Activated CD4-positive, alpha-beta T cell treated with anti-CD3 and anti-CD28 coated beads, Interleukin-2, amount 50 U/mL, for 24 hours (primary cell): Measurements from ENCODE around the gene CEP192.
A peak's percentile ranks its signal among the peaks of the same experiment; 100 is the strongest.

Experiments
- DNase-seq, 2 donors: peaks; one replicate each; pipeline ENCODE4 v3.0.0-alpha.2; 2020; ENCODE audit warnings: low read depth in 1 of 2, low spot score in 1 of 2

The CEP192 gene

DNA sequence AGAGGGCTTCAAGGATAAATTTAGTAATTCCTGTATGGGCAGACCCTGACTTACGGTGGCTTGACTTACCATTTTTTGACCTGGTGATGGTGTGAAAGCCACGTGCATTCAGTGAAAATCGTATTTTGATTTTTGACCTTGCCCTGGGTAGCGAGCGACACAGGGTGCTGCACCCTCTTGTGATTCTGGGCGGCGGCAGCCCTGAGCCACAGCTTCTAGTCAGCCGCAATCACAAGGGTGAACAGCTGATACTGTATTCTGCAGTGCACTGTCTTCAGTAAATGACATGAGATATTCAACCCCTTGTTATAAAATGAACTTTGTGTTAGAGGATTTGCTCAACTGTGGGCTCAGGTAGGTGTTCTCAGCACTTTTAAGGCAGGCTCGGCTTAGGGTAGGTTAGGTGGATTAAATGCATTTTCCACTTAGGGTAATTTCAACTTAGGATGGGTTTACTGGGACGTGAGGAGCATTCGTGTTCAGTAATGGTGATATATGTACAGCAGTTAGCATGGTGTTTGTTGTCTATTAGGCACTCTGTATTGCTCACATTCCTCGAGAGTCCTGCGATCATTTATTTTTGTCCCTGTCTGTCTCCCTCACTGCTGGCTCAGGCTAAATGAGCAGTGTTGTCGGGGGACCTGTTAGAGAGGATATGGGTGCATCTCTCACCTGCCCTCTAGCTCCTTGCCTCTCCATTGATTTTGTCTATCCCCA, 109.9 kb downstream of the CEP192 start:
- no peak for DNase-seq

DNA sequence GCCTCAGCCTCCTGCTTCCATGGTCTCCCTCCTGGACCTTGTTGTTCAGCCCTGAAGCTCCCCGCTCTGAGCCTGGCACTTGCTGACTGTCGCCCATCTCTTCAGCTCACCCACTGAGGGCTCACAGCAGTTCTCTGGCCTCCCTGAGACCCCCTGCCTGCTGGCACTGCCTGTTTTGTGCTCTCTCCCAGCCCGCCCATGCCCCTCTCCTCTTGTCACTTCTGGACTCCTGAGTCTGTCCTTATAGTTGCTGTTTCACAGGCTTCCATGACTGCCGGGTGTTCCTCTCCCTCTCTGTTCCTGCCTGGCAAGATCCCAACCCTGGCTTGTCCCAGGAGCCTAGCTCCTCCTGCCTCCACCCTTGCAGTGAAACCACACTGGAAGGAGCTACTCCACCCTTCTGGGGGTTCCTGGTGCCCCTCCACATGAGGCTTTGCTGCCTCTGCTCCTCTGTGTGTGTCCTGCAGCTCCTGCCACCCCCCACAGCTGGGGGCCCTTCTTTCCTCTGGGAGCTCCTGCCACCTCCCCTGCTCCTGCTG, 110.6 kb downstream of the CEP192 start:
- DNase-seq = no peak

DNA sequence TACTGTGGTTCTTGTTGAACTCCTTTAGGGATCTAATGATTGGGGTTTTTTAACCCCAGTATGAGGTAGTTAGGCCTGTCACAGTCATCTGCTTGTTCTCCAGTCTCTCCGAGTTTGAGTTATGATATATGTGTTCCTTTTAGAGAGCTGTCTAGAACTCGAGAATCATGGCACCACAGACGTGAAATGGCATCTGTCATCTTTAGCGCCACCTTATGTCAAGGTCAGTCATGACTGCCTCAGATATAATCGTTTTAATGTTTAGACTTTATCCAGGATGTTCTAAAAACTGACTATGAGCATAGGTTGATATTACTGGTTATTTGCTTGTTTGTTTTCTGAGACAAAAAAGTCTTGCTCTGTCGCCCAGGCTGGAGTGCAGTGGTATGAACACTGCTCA, 112.2 kb downstream of the CEP192 start:
- no peak for DNase-seq

DNA sequence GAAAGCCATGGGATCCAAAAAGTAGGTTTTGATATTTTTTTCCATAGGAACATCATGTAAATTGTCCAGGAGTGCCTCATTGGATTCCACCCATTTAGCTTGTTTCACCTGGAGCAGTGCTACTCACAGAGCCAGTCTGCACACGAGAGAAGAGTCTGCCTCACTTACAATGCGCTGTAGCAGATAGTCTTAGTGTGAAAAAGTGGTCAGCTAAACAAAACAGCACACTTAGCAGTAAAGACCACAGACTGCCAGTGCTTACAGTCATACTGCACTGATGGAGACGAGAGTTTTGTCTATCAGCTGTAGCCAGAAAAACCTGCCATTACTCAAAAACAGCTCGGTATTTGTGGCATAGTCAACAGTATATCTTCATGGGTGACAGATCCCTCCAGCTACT, 113.9 kb downstream of the CEP192 start:
- no peak for DNase-seq

DNA sequence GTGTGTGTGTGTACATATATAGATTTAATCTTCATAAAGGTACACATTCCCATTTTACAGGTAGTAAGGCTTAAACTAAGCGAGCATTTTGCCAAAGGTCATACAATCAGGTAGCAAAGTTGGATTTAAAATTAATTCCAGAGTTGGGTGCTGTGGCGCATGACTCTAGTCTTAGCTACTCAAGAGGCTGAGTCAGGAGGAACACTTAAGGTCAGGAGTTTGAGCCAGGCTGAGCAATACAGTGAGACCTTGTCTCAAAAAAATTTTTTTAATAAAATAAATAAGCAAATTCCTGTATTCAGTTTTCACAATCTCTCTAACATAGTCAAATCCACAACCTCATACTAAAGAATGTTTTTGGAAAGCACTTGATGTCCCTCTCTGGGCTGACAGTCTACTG, 115.9 kb downstream of the CEP192 start:
- DNase-seq = no peak

DNA sequence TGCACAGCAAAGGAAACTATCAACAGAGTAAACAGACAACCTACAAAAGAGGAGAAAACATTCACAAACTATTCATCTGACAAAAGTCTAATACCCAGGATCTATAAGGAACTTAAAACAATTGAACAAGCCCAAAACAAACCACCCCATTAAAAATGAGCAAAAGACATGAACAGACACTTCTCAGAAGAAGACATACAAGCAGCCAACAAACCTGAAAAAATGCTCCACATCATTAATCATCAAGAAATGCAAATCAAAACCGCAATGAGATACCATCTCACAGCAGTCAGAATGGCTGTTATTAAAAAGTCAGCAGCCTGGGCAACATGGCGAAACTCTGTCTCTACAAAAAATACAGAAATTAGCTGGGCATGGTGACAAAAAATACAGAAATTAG, 117.2 kb downstream of the CEP192 start:
- no peak for DNase-seq

DNA sequence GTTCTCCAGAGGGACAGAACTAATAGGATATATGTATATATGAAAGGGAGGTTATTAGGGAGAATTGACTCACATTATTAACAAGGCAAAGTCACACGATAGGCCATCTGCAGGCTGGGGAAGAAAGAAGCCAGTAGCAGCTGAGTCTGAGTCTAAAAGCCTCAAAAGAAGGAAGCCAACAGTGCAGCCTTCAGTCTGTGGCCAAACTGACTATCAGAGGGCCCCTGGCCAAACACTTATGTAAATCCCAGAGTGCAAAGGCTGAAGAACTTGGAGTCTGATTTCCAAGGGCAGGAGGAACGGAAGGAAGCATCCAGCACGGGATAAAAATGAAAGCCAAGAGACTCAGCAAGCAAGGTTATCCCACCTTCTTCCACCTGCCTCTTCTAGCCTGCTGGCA, 119.4 kb downstream of the CEP192 start:
- no peak for DNase-seq

DNA sequence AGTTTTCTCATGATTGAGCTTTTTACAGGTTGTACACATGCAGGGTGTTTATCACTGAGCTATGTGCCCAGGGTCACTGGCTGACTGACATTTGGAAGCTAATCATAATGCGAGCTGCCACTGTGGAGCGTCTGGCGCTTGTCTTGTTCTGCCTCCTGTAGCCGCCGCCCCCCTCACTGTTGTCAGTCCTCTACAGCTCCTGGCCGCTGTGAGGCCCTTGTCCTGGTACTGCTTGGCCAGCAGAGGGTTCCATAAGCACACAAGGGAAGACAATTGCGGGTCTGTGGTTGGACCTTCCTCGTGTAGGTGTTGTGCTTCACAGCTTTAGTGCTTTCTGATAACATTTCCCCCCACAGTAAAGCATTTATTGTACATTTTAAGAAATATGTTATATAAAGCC, 121.8 kb downstream of the CEP192 start:
- DNase-seq = no peak

DNA sequence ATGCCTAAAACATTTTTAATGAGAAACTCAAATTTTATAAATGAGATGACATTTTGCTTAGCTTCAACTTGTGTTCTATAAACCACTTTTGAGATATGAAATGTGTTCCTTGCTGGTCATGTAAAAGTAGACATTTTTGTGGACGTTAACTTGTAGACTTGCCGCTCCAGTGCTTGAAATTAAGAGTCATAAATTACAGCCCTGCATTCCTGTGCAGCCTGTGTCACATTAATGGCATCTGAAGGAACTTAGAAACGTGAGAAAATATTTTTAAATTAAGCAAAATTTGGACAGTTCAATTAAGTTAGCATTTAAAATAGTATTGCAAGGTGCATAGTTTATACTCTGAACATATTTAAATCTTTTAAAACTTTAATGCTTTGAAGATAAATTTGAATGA, 129.1 kb downstream of the CEP192 start:
- no peak for DNase-seq

DNA sequence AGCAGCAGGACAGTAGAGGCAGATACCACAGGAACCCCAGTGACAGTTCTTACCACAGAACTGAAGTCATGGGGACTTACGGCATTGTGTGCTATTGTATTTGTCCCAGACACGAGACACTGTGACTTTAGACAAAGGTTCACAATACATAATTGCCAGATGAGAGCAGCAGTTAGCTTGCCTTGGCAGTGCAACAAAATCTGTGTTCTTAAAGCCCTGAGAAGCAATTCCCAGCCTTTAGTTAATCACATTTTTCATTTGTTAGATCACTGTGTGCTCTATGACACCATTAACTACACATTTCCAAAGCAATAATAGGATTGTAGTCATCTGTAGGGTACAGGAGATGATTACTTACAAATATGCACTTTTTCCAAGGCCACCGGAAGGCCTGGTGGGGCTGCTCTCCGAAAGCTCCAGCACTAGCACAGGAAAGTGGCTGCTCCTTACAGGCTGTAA, 129.8 kb downstream of the CEP192 start:
- no peak for DNase-seq

DNA sequence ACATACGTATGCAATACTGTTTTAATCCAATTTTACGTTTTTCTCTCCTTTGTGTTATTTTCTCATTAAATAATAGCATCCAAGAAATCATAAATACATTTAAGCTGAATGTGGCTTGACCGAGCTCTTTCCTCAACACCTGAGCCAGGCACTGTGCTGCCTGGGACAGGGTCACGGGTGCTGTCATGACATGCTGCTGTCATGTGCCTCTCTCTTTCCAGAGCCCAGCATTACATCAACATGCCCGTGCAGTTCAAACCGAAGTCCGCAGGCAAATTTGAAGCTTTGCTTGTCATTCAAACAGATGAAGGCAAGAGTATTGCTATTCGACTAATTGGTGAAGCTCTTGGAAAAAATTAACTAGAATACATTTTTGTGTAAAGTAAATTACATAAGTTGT, 133.2 kb downstream of the CEP192 start:
- DNase-seq = no peak

DNA sequence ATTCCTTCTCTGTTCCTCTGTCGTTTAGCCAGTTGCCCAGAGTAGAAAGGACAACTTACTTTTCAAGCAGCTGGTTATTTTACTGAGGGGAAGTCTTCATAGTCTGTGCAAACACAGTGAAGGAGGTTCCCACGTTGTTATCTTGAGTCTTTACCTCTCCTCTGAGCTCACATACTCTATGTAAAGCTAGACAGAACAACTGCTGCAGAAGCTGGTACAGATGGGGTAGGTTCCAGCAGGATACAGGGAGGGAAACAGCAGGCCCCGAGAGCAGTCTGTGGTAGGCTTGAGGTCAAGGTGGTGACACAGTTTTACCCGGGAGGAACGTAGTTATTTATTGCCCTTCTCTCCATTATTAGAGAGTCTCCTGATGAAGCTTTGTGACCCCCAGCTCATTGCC, 134.0 kb downstream of the CEP192 start:
- no peak for DNase-seq

DNA sequence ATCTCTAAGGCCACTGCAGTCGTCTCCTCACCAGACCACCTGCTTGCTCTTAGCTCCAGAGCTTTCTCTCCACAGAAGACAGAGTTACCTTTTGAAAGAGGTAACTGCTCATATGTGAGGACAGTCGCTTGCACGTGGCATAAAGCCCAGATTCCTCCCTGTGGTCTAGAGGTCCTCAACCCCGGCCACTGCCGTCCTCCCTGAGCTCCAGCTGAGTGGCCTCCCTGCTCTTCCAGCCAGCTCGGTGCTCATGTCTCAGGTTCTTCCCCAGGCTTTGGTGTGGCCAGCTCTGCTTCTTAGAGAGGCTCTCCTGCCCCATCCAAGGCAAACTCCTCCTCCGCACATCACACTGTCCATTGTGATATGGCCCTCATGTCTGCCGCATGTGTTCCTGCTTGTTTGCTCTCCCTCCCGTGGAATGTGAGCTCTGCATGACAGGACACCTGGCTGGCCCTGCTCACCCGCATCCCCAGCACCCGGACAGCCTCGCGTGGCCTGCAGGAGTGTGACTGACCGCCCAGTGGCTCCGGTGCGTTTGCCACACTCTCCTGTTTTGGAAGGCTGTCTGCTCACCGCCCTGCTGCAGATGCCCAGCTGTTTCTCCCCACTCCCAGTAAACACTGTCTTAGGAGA, 135.9 kb downstream of the CEP192 start:
- no peak for DNase-seq

DNA sequence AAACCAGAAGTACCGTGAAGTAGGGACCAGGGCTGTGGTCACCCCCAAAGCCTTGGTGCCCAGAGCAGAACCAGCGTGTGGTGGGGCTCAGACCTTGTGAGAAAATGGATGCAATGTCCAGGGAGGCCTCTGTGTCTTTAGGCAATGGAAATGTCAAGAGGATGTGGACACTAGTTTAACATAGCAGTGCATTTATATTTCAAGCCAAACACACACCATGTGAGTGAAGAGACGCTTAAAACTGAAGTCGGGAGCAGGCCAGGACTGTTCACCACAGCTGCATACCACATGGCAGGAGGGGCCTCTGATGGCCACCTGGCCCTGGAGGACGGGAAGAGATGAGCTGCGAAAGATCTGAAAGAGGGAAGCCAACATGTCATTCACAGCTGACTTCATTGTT, 140.1 kb downstream of the CEP192 start:
- DNase-seq = no peak

DNA sequence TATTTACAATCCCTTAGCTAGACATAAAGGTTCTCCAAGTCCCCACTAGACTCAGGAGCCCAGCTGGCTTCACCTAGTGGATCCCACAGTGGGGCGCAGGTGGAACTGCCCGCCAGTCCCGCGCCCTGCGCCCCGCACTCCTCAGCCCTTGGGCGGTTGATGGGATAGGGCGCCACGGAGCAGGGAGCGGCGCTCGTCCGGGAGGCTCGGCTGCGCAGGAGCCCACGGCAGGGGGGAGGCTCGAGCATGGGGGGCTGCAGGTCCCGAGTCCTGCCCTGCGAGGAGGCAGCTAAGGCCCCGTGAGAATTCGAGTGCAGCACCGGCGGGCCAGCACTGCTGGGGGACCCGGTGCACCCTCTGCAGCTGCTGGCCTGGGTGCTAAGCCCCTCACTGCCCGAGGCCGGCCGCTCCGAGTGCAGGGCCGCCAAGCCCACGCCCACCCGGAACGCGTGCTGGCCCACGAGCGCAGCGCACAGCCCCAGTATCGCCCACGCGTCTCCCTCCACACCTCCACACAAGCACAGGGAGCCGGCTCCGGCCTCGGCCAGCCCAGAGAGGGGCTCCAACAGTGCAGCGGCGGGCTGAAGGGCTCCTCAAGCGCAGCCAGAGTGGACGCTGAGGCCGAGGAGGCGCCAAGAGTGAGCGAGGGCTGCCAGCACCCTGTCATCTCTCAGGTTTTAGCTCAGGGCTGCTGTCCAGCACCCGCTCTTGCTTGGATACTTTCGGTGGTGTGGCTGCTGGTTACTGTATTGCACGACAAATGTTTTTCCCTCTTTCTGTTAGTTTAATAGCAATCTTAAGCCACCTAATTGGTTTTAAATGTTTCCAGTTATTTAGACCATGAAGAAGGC, 143.6 kb downstream of the CEP192 start:
- no peak for DNase-seq

DNA sequence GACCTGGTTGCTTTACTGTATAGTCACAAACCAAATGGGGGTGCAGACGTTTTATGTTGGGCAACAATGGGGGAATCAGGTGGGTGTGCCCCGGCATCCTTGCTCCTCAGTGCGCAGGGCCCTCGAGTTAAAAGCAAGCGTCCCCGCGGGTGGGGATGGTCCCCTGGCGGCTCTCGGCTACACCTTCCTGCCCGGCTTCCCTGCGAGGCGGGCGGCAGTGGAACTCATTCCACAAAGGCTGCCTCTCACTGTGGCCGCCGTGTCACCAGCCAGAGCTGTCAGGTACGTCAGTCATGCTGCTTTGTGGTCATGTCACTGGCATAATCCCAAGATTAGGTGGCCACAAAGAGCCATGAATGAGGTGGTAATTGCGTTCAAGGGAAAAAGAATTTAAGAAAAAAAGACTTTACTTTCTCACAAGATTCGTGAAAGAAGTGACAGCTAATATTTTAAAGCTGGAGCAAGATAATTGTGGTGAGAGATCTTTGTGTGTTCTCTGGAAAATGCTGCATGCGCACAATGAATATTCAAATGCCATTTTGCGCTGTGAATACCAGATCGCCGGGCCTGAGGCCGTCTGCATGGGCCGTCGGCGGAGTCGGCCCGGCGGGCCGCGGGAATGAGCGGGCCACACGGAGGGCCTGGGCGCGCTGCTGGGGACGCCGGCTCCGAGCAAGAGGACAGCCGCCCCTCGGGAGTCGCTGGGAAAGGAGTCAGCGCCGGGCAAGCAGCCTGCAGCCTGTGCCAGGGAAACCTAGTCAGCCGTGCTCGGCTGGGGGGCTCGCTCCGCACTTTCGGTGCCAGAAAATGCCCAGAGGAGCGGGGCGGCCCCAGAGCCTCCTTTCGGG, 145.1 kb downstream of the CEP192 start:
- no peak for DNase-seq

DNA sequence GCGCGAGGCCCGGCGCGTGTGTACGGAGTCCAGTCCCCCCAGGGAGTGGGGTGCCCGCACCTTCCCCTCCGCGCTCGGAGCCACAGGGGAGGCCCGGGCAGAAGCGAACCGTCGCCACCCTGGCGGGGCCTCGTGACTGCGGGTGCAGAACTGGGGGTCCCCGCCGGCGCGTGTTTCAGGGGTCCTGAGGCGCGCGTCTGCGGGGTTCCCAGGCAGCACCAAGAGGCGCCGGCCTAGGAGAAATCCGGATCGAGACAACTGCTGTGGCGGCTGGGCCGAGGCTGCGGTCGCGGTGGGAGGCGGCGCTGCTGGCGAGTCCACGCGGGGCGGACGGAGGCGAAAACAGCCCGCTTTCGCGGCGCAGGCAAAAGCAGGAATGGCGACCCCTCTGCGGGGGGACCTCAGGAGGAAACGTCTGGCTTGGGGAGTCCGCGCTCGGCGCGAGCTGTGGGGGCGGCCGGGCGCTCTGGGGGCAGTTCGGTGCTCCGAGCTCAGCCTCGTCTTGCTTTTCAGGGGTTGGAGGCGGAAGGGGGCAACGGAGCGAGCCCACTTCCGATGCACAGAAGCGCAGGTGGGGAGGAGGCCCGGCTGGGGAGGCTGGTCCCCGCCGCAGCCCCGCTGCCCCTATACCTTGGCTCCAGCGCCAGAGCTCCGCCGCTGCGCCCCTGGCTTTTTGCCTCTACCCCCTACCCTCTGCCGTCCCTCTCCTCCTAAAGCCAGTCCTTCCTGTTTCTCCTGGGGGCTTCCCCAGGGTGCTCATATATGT, 145.9 kb downstream of the CEP192 start:
- DNase-seq = no peak

DNA sequence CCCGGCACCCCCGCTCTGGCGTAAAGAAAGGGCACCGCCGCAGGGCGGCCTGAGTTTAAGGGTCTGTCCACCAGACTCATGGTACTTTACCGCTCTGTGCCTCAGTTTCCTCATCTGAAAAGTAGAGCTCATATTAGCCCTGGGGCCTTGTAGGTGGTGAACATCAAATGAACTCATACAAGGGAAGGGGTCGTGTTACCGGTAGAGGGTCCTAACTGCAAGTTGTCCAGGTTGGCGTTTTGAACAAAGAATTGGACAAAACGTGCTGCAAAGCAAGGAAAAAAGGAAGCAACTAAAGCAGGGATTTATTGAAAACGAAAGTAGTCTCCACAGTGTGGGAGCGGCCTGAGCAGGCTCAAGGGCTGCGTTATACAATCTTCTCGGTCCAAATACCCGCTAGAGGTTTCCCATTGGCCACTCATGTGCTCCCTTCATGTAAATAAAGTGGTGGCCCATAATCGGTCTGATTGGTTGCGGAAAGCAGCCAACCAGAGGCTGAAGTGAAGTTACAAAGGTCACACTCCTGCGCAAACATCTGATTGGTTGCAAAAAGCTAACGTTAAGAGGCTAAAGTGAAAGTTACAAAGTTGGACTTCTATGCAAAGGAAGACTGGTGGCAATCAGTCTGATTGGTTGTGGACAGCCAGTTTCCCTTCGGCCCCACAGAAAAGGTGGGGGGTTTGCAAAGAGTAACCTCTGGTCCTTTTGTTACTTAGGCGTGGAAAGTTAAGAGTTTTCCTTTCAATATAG, 146.7 kb downstream of the CEP192 start:
- peak in 1 of 2 donors; percentile 43 for DNase-seq

DNA sequence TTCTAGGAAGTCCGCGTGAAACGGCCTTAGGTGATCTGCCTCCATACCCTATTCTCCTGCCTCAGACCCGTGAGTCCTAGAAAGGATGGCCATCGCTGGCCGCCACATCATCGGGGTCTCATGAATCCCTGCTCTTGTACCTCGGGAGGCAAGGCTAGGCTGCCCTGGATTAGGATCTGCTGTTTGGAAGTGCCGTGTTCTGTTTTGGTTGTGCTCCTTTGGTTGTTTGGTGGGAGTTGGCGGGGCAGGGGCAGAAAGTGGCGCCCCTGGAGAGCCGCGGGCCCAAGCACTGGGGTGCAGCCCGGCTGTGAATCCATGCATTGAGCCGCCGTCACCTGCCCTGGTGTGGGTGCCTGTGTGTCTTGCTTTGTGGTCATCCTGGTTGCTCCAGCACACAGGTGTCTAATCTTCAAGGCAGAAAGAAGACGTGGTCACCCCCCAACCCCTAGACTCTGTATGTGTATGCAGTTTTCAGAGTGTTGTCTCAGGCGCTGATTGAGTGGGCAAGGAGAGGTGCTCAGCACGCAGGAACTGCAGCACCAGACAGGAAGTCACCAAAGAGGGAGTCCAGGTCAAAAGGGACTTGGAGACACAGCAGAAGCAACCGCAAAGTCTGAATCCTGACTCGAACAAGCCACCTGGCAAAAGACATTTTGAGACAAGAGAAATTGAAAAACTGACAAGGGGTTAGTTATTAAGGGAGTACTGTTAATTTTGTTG, 147.4 kb downstream of the CEP192 start:
- DNase-seq = no peak
